Measurements from ENCODE around the gene ZNF780A.

Gene ZNF780A

GRCh38 chr19:40084948-40085347, 5.8 kb downstream of the ZNF780A start (continued):
- TF ChIP-seq ZC3H10 (CRISPR knock-in tag; IDR thresholded peaks at IDR 0.05) (no peak), OSR1 (CRISPR knock-in tag; IDR thresholded peaks at IDR 0.05) (no peak), BACH2 (CRISPR knock-in tag; IDR thresholded peaks at IDR 0.05; ENCODE audit: borderline replicate concordance) (no peak), PPARA (CRISPR knock-in tag; IDR thresholded peaks at IDR 0.05; ENCODE audit: borderline replicate concordance) (no peak)

DNA sequence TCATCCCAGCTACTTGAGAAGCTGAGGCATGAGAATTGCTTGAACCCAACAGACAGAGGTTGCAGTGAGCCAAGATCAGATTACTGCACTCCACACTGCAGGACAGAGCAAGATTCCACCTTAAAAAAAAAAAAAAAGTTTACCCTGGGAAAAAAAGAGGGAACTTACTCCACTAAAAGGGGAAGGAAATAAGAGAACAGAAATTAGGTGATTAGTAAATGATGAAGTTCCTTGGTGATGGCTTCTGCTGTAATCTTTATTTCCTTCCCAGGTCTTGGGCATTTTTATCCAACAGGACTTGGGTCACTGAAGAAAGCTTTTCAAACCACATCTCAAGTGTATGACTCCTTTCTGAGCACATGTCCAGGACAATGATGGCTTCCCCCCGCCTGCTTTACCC, 9.3 kb downstream of the ZNF780A start:
- TF ChIP-seq, protein P1, sequence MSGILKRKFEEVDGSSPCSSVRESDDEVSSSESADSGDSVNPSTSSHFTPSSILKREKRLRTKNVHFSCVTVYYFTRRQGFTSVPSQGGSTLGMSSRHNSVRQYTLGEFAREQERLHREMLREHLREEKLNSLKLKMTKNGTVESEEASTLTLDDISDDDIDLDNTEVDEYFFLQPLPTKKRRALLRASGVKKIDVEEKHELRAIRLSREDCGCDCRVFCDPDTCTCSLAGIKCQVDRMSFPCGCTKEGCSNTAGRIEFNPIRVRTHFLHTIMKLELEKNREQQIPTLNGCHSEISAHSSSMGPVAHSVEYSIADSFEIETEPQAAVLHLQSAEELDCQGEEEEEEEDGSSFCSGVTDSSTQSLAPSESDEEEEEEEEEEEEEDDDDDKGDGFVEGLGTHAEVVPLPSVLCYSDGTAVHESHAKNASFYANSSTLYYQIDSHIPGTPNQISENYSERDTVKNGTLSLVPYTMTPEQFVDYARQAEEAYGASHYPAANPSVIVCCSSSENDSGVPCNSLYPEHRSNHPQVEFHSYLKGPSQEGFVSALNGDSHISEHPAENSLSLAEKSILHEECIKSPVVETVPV (CRISPR knock-in tag; IDR thresholded peaks at IDR 0.05), result no peak
- no peak for TF ChIP-seq SNAI2 (CRISPR knock-in tag; IDR thresholded peaks at IDR 0.05)
- no peak for TF ChIP-seq ARNTL (CRISPR knock-in tag; IDR thresholded peaks at IDR 0.05; ENCODE audit: borderline replicate concordance, low read depth)
- no peak for TF ChIP-seq TCF4 (CRISPR knock-in tag; IDR thresholded peaks at IDR 0.05; ENCODE audit: borderline replicate concordance)
- no peak for TF ChIP-seq ZNF565 (CRISPR knock-in tag; conservative IDR thresholded peaks at IDR 0.05; ENCODE audit: low read depth)
- TF ChIP-seq ZC3H10 (CRISPR knock-in tag; IDR thresholded peaks at IDR 0.05), result no peak
- TF ChIP-seq ZNF70 (CRISPR knock-in tag; IDR thresholded peaks at IDR 0.05), result no peak
- no peak for TF ChIP-seq BACH2 (CRISPR knock-in tag; IDR thresholded peaks at IDR 0.05; ENCODE audit: borderline replicate concordance)
- no peak for TF ChIP-seq TSHZ2 (CRISPR knock-in tag; IDR thresholded peaks at IDR 0.05)
- TF ChIP-seq ISL1 (CRISPR knock-in tag; IDR thresholded peaks at IDR 0.05), result no peak
- no peak for ATAC-seq

- TF ChIP-seq, protein P1 (CRISPR knock-in tag; IDR thresholded peaks at IDR 0.05), result no peak
- peak; percentile 91 for TF ChIP-seq ZNF8 (CRISPR knock-in tag; IDR thresholded peaks at IDR 0.05)
- no peak for ATAC-seq
These were observed 10.5 kb downstream of the ZNF780A start for GRCh38 chr19:40080289-40080688.

DNA sequence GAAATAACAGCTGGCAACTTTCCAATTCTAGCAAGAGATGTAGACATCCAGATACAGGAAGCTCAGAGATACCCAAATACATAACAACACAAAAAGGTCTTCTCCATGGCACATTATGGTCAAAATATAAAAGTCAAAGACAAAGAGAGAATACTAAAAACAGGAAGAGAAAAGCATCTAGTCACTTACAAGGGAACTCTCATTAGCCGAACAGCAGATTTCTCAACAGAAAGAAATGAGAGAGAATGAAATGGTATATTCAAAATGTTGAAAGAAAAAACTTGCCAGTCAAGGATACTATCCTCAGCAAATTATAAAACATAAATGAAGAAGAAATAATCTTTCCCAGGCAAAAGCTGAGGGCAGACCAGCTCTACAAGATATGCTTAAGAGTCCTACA, 12.4 kb downstream of the ZNF780A start:
- no peak for ATAC-seq
- no peak for TF ChIP-seq ZNF70 (CRISPR knock-in tag; IDR thresholded peaks at IDR 0.05)
- TF ChIP-seq ARNTL (CRISPR knock-in tag; IDR thresholded peaks at IDR 0.05; ENCODE audit: borderline replicate concordance, low read depth), result no peak
- no peak for TF ChIP-seq POU6F1 (CRISPR knock-in tag; IDR thresholded peaks at IDR 0.05; ENCODE audit: borderline replicate concordance, low read depth)
- TF ChIP-seq OSR1 (CRISPR knock-in tag; IDR thresholded peaks at IDR 0.05), result no peak
- no peak for TF ChIP-seq TCF4 (CRISPR knock-in tag; IDR thresholded peaks at IDR 0.05; ENCODE audit: borderline replicate concordance)

DNA sequence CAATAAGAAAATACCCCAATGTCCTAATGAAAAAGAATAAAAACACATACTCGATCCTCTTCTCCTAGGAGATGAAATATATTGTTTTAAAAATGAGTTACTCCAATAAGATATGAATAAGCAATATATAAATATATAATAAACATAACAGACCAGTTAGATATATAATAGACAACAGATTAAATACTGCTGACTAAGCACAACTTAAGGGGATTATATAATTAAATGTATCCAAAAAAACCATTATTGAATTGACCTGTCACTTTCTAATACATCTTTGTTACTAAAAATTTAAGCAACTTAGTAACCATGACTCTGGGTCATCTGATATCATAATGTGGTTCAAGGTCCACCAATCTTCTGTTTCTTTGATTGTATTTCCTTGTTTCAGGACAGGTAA, 20.7 kb downstream of the ZNF780A start:
- TF ChIP-seq SNAI2 (CRISPR knock-in tag; IDR thresholded peaks at IDR 0.05) (no peak), PPARA (CRISPR knock-in tag; IDR thresholded peaks at IDR 0.05; ENCODE audit: borderline replicate concordance) (no peak), RARB (CRISPR knock-in tag; IDR thresholded peaks at IDR 0.05) (no peak), POU6F1 (CRISPR knock-in tag; IDR thresholded peaks at IDR 0.05; ENCODE audit: borderline replicate concordance, low read depth) (no peak), ZNF8 (CRISPR knock-in tag; IDR thresholded peaks at IDR 0.05) (no peak), ESRRG (CRISPR knock-in tag; IDR thresholded peaks at IDR 0.05) (no peak), BACH2 (CRISPR knock-in tag; IDR thresholded peaks at IDR 0.05; ENCODE audit: borderline replicate concordance) (no peak), ZFP3 (CRISPR knock-in tag; IDR thresholded peaks at IDR 0.05) (no peak)
- ATAC-seq, result no peak

Data from SK-N-SH treated with all-trans-retinoic acid at 6 μM for 48 hours (cell line).